HG03457 (cell line): Measurements from ENCODE around the gene TF.

Experiments
- ATAC-seq: cut with Tn5 transposase; IDR thresholded peaks from one replicate; pipeline ENCODE4 v1.9.1; 2021; ENCODE audit warnings: moderate number of reproducible peaks; ENCODE audit not compliant: unreplicated experiment

The TF gene

GRCh38 chr3:133834621-133835417 lies 88.6 kb downstream of the TF start:
- no peak for ATAC-seq

DNA sequence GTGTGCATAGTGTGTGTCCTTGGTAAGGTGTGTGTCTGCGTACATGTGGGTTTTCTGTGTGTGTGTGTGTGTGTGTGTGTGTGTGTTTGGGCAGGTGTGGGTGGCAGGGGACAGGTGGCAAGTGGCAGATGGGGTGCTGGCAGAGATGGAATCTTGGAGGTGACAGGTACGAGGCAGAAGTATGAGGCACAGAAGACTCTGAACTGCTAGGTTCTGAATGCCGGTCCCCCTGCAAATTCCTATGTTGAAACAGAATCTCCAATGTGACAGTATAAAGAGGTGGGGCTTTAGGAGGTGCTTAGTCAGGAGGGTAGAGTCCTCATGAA lies 89.2 kb downstream of the TF start:
- ATAC-seq: no peak

DNA sequence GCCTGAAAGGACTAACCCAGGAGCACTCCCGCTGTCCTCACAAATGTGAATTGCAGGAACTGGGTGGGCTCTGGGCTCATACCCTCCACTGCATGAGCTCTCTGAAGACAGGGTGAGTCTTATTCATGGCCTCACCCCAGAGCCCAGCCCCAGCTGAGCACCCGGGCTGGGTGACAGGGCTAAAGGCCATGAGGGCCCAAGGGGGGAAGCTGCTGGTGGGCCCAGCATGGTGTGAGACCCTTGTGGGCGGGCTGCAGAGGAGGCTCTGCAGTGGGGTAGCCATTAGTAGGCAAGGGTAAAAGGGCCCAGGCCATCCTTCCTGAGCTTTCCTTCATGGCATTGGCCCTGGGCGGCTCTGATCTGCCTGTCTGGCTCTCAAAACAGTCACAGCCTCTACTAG lies 89.8 kb downstream of the TF start:
- no peak for ATAC-seq

DNA sequence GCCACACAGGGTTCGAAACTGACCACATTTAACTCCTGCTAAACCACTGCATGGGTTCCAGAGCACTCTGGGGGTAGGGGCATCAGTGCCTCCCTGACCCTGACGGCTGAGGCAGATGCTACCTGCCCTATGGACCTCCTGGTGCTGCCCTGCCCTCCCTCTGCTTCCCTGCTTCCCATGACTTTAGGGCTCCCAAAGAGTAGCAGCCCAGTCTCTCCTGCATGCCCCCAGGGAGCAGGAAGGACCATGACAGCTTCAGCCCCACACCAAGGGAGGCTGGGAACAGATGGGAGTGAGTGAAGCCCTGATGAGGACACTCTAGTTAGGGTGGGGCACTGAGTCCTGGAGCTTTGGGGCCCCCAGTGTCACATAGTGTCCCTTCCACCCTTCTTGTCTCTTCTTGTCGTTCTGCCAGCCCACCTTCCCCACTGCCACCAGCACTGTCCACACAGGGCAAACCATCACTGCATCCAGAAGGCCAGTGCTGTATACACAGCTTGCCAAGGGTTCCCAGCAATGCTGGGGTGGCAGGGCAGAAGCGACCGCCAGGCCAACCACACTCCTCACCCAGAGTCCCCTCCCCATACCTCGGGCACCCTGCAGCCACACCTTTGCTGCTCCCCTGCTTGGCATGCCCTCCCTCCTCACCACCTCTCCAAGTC lies 90.4 kb downstream of the TF start:
- no peak for ATAC-seq

DNA sequence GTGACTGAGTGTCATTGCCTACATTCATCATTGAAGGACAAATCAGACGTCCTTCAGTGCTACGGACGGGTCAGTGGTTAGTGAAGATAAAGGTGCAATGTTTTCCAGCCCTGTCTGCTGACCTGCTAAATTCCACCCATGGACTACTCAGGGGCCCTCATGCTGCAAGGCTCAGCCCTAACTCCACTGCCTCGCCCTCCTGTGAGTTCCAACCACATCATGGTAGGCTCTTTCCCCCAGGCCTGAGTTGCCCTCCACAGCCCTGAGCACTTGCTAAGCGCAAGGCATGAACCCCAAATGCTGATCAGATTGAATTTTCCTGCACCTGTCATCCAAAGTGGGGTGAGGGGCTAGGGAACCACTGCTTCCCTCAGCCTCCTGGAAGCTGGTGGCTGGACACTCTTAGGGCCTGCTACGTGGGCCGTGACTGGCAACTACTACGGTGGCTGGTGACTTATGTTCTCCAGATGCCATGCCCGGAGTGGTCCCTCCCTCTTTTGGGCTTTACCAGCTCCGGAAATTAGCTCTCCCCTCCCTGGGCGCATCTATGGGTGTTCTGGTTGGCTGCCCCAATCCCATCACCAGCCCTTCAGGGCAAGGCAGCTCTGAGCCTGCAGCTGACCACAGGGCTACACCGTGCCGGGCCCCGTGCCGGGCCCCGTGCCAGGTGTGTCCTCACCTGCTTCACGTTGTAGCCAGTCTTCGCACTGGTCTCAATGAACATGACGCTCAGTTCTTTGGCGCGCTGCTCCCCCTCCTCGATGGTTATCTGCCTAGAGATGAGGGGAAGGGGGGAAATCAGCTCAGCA lies 91.5 kb downstream of the TF start:
- ATAC-seq: no peak

DNA sequence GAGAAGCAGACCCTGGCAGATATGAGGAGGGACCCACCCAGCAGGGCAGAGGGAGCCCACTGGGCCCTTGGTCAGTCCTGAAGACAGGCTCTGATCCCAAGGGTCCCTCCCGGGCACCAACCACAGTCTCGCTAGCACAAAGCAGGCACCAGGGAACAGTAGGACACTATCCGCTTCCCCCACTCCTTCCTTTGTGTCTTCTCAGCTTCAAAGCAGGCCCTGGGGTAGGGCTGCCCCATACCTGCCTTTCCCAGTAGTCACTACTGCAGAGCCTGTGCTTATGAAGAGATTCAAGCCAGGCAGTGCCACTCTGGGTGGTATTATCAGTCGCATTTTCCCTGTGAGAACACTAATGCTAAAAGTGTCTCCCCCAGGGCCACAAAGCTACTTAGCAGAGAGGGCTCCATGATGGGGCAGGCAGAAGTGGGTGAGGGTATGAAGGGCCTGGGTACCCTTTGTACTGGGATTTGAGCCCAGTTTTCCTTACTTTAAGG lies 92.2 kb downstream of the TF start:
- ATAC-seq: no peak

DNA sequence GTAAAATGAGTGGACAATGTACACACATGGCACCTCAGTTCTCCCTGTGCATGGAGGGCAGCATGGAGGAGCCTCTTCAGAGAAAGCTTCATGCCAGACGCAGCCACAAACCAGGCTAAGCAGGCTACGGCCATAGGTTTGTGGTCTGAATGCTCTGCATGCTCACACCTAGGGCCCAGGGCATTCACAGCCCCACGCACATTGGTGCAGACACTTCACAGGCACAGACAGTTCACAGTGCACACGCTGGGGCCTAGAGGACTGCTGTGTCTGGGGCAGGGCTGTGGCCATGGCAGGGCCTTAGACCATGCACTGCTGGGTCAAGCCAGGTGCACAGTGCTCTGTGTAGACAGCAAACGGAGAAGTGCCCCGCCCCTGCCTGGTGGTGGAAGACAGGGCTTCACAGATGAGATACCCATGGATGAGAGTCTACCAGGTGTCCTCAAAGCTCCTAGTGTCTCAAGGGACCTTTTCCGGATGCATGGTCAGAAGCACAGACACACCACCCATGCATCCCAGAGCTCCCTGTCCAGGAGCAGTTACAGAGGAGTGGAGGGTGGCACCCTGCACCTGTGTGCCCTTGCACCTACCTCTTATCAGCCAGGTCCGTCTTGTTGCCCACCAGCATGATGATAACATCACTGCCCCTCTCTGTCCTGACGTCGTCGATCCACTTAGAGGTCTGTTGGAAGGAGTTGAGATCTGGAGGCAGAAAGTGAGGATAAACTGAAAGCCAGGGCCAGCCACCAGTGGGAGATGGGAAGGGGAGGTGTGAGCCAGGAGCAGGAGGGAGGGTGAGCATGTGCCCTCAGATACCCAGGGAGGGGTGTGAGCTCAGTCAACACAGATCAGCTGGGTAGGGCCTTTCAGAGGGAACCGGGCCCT lies 93.0 kb downstream of the TF start:
- no peak for ATAC-seq

DNA sequence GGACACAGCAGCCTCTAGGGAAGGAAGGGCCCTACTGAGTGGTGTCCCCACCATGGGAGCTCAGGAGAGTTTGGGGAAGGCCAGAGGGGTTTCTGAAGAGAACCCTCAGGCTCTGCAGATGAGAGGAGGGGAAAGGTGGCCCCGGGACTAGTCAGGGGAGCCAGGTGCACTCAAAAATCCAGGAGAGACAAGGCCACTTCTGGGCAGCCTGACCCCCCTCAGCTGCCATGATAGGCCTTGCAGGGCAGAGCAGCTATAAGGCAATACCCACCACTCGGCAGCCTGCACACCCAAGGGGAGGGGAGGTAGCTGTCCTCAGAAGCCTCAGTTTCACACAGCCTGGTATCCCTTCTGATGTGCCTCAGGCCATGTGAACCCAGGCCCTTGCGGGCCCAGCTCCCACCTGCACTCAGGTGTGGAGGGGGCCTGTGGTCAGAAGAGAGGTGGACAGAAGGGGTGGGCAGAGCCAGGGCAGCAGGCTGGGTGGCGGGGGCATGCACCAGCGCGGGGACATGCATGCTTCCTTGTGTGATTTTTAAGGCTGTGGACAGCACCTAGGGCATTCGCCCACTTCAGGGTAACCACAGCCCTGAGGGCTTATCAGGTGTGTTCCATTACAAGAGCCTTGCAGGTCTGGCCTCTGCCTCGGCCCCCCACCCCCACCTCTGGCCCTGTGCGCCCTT lies 94.0 kb downstream of the TF start:
- ATAC-seq: no peak

GRCh38 chr3:133840767-133841166 lies 94.6 kb downstream of the TF start:
- no peak for ATAC-seq

GRCh38 chr3:133841196-133841595 lies 95.0 kb downstream of the TF start:
- no peak for ATAC-seq

GRCh38 chr3:133842158-133842557 lies 96.0 kb downstream of the TF start:
- no peak for ATAC-seq

DNA sequence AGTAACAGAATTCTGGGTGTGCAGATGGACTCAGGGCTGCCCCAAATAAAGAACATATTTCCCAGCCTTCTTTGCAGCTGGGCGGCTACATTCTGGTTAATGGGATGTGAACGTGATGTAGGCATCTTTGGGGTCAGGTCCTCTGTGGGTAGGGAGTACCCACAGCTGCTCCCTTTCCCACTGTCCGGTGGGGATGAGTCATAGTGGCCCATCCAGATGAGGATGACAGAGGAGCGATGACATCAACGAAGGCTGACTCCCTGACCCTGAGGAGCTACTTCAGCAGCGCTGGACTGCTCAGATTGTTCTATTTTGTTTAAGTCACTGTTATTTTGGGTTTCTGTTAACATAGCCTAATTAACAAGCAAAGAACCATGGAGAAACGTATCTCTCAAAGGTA lies 97.4 kb downstream of the TF start:
- no peak for ATAC-seq

- no peak for ATAC-seq
Observed at GRCh38 chr3:133845127-133845526, 98.9 kb downstream of the TF start.
